Activated T-cell treated with anti-CD3 and anti-CD28 coated beads, Interleukin-2, amount 50 U/mL, for 1 hour (primary cell): ENCODE results near the gene FAF1.
"Not testable (repeated sequence)": the region's sequence is repeated elsewhere in the genome, so short reads cannot be mapped to it uniquely, and the experiment has no call there.

ENCODE experiments used
- DNase-seq: peaks from one replicate; pipeline ENCODE4 v3.0.0-alpha.2; 2020

Gene FAF1

DNA sequence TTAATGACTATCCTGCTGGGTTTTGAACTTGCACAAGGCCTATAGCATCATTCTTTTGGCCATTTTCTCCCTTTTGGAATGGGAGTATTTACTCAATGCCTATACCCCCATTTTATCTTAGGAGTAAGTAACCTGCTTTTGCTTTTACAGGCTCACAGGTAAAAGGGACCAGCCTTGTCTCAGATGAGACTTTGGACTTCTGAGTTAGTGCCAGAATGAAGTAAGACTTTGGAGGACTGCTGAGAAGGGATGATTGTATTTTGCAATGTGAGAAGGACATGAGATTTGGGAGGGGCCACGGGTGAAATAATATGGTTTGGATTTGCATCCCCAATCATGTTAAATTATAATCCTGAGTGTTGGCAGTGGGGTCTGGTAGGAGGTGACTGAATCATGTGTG lies 212.7 kb downstream of the FAF1 start:
- DNase-seq = no peak

- DNase-seq = no peak
Measured at GRCh38 chr1:50742523-50742922, 217.5 kb downstream of the FAF1 start.

DNA sequence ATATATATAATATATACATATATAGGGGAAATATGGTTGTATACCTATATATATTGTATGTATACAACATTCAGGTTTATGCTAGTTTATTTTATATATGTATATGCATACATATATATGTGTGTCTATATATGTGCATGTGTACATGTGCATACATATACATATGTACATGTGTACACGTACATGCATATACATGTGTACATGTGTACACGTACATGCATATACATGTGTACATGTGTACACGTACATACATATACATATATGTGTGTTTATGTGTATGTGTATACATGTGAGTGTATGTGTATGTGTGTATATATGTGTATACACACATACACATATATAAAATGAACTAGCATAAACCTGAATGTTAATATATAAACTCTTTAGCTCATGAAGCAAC lies 220.9 kb downstream of the FAF1 start:
- no peak for DNase-seq

GRCh38 chr1:50735443-50735842 lies 224.6 kb downstream of the FAF1 start:
- no peak for DNase-seq

DNA sequence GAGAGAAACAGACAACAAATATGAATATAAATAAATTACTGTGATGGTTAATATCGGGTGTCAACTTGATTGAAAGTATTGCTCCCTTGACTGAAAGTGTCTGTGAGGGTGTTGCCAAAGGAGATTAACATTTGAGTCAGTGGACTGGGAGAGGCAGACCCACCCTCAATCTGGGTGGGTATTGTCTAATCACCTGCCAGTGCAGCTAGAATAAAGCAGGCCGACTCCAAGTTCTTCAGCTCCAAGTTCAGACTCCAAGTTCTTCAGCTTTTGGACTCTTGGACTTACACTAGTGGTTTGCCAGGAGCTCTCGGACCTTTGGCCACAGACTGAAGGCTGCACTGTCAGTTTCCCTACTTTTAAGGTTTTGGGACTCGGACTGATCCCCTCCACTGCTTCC lies 232.5 kb downstream of the FAF1 start:
- DNase-seq = not testable (repeated sequence)

- DNase-seq = no peak
Measured at GRCh38 chr1:50724626-50725286, 235.3 kb downstream of the FAF1 start.

GRCh38 chr1:50720457-50721053 lies 239.5 kb downstream of the FAF1 start:
- no peak for DNase-seq

DNA sequence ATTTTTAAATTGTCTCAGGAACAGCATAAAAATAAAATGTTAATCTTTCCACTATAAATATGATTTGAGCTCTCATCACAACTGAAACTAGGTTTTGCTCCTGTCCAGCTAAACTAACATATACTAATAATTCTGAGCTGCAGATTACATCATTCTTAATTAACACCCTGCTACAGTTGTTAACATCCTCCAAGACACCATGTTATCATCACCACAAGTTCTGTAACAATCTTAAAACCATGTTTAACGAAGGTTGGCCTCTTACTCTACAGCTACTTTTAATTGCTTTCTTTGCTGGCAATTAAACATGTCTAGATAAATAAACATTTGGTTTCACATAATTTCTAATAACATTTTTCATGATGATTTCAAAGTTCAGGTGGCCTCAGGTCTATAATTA lies 240.9 kb downstream of the FAF1 start:
- DNase-seq = no peak

DNA sequence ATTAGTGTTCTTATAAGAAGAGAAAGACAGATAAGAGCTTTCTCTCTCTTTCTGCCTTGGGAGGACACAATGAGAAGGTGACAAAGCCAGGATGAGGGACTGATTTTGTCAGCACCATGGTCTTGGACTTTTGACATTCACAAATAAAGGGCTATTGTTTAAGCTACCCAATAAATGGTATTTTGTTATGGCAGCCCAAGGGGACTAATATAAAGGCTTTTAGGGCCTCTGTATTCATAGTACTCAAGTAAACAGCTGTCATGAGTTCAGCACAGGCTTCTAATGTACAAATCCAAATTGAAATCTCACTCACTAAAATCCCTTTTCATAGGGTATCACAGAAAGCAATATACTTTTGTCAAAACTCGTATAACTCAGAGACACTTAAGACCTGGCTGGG lies 242.7 kb downstream of the FAF1 start:
- DNase-seq = no peak

GRCh38 chr1:50716455-50716854 lies 243.6 kb downstream of the FAF1 start:
- not testable (repeated sequence) for DNase-seq

- DNase-seq = no peak
Measured at GRCh38 chr1:50710099-50710498, 250.0 kb downstream of the FAF1 start.

- no peak for DNase-seq
Measured at GRCh38 chr1:50707824-50708223, 252.2 kb downstream of the FAF1 start.

GRCh38 chr1:50705699-50706098 lies 254.4 kb downstream of the FAF1 start:
- no peak for DNase-seq

GRCh38 chr1:50705041-50705440 lies 255.0 kb downstream of the FAF1 start:
- DNase-seq = no peak

GRCh38 chr1:50704126-50704525 lies 255.9 kb downstream of the FAF1 start:
- DNase-seq = no peak

DNA sequence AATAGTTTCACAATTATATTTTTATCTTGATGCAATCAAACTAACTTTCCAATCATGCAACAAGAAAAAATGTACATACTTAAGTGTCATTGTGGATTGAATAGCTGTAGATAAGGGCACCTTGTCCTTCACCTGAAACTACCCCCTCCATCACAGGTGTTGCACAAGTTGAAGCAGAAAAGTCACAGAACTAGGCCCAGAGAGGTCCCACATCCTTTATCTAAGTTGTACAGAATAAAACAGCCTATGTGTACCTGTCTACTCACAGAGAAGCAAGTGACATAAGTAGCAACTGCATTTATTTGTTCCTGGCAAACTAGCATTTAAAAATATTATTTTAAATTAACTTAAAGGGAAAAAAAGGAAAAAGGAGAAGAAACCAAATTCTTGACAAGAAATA lies 256.8 kb downstream of the FAF1 start:
- no peak for DNase-seq

- DNase-seq = no peak
Measured at GRCh38 chr1:50702395-50702794, 257.7 kb downstream of the FAF1 start.

DNA sequence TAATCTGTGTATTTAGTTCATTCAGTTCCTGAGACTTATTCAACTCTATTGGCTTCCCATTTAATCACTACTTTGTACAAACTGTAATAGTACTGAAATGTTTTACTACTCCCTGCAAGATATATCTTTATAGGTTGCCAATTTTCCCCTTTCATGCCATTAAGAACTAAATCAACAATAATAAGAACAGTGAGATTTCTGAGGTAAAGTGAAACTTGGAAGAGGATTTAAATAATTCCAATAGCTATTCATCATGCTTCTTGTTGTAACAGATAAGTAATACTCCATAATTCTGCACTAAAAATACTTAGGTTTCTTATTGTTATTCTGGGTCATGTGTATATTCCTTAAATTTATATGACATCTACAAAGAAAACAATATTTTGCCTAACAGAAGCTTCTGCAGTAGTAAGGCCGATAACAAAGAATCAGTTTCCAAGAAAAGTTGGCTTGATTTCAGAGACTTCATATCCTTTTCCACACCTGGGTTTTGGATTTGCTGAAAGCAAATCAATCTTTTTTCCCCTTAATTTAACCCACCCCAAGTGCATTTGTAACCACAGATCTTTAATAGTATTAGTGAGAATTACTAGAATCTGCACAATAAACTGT lies 258.3 kb downstream of the FAF1 start:
- no peak for DNase-seq

DNA sequence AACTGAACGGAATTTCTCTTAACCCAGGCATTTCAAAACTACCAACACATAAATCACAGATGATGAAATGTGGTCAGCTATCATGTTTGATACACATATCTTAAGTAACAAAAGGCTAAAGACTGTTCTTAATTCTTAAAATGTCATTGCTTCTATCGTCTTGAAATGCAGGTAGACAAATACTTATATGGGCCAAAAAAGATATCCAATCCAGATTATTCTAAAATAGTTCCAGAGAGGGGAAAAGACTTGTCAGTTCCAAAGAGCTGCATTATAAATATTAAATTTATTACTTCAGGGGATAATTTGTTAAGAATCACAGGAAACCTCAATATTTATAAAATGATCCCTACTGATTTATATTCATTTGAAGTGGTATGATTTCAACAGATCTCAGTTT lies 259.4 kb downstream of the FAF1 start:
- DNase-seq = no peak

- no peak for DNase-seq
Measured at GRCh38 chr1:50700214-50700613, 259.9 kb downstream of the FAF1 start.

- no peak for DNase-seq
Measured at GRCh38 chr1:50699795-50700194, 260.3 kb downstream of the FAF1 start.

DNA sequence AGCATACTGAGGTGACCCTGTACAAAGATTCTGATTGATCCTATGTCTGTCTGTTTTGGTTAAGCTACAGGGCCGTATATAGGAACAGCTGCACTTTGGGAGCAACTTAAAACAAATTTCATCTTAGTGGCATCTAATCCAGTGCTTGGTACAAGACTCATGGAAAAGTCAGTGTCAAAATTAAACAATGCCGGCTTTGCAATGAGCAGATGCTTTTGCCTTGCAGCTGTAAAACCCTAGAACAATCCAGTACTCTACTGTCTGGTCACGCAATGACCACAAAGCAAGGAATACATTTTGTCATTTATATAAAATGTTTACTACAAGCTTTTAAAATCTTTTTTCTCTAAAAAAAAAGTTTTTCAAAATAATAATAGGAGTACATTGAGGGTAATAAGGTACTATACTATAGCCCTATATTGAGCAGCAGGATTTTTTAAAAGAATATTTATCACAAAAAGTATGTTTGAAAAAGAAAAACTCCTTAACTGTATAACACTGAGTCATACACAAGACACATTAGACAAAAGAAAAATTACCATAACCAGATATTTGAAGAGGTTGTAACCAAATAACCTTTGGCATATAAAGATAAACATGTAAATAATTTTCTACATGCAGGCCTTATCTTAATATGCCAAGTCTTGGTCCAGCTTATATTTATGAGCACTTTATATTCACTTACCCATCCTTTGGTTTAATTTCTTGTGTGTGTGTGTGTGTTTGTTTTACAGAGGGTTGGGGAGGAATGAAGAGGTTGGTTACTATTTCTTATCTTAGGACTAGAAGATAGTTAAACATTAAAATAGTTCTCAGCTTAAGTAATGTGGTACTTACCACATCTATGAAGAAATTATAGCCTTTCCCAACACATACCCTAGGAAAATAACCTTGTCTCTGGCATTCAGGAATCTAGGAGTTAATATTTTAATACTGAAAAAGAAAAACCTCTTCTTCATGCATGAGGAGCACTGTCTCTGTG lies 262.3 kb downstream of the FAF1 start:
- no peak for DNase-seq

DNA sequence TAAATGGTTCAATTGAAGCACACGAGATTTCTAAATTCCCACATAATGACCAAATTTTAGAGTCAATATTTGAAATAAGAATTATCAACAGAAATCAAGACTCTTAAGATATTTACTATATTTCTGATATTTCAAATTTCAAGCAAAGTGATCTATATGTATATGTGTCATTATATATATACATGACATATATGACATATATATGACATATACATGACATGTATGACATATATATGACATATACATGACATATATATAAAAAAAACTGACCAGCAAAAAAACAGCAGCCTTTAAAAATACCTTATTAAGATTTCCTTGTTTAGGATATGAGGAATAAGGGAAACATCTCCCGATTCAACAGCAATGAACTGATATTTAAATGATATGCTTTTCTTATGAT lies 266.2 kb downstream of the FAF1 start:
- no peak for DNase-seq
